GM19035 (cell line): ENCODE data around the gene MNX1.

Experiments used
- ATAC-seq: cut with Tn5 transposase; IDR thresholded peaks from one replicate; pipeline ENCODE4 v1.9.1; 2021; ENCODE audit not compliant: unreplicated experiment

Gene MNX1

DNA sequence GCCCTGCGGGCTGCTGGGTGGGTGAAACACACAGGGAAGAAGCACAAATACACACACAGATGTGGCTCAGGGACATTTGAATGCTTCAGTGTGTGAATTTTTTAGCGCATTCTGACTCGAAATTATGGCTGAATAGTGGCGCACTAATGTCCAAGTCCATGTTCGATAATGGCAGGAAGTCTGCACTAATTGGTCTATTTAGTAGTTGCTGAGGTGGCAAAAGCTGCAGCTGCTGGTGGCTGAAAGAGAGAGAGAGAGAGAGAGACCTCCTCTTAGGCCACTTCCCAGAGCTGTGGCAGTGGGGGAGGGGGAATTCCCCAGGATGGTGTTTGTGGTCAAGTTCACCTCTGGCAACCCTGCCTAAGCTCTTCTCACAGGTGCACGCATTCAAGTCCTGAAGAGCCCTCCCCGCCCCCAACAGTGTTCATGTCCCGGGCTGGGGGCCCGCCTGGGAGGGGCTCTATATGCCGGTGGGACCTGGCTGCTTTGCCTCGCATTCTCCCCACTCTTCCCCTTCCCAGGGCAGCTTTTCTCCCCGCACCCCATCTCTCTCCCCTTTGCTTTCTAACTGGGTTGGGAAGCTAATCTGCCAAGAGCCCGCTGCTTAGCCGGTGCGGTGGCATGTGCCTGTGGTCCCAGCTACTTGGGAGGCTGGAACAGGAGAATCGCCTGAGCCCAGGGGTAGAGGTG is 6.0 kb upstream of the MNX1 start:
- ATAC-seq: peak; percentile 72

DNA sequence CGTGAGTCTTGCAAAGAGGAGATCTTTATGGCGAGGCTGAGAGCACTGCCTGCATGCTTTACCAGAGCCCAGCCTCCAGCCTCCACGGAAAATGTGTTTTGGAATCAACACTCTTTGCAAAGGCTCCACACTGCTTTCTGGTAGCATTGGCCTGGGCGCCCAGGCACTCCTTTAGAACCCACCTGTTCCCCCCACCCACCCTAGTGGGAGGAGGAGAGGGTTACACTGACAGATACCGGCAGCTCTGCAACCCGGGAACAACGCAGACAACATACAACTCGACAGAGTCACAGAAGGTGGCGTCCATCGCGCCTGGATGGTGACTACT is 5.5 kb upstream of the MNX1 start:
- ATAC-seq: peak; percentile 8

DNA sequence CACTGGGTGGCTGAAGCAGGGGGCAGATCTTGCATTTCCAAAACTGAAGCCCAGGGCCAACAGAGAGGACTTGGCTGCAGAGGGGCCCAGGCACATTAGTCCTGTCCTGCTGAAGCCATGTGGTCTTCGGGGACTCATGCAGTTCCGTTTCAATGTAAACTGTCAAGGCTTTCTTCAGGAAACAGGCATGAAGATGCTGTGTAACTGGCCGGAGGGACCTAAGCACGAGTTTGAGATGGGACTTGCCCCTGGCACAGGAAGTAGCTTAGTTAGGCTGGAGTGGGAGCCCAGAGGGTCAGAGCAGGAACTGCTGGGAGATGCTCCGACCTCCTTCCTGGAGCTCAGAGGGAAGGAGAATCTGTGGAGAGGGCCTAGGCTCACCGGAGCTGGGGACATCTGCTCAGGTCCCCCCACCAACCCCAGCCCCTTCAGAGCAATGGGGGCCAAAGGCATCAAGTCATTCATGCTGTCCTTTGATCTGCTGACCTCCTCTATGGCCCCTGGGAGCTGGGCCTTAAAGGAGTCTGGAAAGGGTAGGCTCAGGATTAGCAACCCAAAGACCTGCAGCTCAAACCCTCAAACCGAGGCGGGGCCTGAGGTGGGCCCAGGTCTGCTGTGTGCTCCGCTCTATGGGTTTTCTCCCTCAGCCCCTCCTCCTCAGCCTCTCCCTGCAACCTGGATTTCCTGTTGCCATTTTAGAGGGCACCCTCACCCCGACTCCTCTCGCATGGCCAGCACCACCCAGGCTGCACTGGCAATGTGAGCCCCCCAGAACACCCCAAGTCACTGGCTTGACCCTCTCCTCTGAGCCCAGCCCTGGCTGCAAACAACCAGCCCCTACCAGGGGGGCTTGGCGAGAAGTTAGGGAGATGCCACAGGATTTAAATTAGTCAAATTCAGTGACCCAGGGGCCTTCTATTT is 4.4 kb upstream of the MNX1 start:
- no peak for ATAC-seq

DNA sequence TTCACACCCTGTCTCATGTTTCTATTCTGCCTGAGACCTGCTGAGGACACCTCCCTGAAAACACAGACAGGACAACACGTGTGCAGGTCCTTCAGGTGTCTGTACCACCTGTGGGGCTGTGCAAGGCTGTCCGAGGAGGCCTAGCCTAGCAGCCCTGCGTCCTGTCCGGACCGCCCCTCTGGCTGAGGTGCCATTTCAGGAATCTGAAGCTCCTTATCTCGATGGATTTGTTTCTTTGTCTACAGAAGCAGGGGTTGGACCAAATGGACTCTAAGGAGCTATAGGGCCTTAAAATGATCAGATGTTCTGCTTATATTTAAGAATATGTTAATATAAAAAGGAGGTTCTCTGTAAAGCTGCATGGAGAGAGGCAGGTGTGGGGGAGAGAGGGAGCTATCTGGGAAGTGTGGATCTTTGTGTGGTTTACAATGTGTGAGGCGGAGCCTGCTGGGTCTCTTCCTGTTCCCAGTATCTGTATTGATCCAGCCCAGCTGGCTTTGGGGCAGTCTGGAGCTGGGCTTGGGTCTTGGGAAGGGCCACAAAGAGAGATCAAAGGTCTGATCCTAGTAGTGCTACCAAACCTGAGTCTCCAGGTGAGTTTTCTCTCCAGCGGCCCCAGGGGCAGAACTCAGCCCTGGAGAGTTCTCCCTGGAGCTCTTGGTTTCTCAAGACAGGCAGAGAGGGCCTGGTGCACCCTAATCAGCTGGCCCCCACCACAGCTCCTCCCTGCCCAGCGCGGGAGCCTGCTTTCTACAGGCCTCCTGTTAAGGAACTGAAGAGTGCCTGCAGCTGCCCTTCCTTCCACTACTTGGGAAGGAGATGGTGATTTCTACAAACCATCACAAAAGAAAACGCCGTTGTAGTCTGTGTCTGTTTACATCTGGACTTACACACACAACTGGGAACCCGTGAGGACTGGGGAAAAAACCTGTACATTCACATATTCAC is 3.4 kb upstream of the MNX1 start:
- no peak for ATAC-seq

DNA sequence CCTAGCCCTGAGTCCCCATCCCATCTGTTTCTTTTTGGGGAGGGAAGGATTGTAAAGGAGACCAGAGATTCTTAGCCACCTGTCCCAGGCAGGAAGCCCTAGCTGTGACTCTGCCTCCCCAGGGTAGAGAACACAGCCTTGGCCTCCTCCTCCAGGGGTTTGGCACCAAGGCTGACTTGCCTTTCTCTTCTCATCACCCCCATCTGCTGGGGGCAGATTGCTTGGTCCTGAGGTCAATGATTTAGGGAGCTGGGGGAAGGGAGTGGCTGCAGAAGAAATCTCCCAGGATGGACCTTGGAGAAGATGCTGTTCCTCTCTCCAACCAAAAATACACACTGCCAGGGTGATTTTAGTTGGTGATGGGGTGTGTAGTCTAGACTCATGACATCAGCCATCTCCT is 2.6 kb upstream of the MNX1 start:
- ATAC-seq: no peak

DNA sequence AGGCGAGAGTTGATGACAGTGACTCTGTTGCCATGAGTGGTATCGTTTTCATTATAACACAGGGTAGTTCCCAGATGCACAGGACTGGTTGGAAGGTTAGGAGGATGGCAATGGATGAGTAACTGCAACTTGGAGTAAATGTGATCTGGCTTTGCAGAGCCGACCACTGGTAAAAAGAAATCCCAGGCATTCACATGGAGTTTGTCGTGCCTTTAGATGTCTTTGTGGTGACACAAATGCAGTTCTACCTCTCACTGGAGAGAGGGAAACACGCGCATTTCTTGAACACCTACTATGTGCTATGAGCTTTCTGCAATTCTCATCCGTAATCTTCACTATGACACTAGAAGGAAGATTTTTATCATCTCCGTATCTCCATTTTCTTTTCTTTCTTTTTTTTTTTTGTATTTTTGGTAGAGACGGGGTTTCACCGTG is 1.7 kb upstream of the MNX1 start:
- no peak for ATAC-seq

DNA sequence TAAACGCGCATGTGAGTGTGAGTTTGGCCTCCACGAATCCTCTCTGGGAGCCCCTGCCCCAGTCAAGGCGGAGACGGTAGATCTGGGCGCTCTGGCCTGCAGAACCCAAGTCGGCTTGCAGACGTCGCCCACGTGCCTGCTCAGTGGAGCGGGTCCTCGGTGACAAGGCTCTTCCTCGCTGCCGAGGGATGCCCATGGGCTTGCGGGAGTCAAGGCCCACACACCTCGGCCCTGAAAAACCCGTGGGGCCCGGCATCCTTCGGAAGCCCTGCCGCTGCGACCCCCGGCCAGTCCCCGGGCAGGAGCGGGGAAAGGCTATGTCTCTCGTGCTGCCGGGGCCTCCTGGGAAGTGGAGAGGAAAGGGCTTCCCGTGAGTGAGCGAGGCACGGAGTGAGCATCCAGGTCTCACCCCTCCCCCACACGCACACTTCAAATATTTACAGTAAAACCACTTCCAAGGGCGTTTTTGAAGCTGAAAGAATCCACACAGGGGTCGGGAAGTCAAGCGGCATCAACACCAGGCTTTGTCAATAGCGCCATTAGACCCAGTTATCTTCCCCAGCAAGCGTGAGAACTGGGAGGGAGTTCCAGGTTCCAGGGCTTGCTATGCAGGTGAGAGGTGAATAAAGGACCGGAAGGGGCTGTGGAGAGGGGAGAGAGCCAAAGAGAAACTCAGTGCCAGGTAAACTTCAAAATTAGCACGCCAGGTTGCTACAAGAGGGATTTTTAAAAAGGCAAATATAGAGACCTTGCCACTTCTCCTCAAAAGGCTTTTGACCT is 1.1 kb upstream of the MNX1 start:
- ATAC-seq: no peak

DNA sequence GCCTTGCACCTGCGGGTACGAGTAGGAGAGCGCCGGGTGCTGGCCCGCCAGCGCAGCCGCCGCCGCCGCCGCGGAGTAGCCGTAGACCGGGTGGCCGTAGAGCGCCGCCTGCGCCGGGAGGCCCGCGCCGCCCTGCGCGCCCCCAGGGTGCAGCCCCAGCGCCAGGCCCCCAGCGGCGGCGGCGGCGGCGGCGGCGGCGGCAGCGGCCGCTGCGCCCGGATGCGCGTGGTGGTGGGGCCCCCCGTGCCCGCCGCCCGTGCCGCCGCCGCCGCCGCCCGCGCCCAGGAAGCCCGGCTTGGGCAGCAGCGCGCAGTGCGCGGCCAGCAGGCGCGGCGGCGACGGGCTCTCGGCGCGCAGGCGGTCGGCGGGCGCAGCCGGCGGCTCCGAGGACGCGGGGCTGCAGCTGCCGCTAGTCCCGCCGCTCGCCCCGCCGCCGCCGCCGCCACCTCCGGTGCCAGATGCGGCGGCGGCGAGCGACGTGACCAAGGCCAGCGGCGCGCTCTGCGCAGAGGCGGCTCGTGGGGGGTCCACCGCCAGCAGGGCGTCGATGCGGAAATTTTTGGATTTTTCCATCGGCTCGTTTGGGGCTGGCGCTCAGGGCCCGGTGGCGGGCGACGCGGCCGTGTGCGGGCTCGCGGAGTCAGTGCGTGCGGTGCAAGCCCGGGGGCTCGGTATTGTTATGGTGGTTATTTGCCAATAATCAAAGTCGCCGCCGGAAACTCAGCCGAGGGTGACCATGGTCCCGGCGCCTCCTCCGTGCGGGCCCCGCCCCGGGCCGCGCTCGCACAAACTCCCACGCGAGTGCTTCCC is 480 bp downstream of the MNX1 start:
- ATAC-seq: peak; percentile 44

DNA sequence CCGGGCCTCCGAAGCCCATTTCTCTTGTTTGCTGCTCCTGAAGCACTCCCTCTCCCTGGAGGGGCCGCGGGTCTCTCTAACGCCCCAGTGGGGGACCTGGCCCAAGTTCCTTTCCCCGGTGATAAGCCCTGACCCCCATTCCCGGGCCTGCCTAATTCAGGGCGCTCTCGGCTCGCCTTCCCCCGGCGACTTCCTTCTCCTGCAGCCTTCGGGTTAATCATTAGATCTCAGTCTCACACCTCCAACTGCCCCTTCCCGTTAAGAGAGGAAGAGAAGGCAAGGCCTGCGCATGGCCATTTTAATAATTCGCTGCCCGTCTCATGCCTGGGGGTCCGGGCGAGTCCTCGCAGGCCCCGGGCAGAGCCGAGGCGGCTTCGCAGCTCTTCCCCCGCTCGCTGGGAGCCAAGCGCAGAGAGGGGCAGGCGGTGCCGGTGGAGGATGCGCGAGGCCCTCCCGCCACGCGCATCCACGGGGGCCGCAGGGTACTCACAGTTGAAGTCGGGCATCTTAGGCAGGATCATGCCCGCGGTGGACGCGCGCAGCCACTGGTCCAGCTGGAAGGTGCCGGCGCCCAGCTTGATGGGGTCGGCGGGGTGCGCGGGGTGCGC is 1.2 kb downstream of the MNX1 start:
- peak; percentile 1 for ATAC-seq

DNA sequence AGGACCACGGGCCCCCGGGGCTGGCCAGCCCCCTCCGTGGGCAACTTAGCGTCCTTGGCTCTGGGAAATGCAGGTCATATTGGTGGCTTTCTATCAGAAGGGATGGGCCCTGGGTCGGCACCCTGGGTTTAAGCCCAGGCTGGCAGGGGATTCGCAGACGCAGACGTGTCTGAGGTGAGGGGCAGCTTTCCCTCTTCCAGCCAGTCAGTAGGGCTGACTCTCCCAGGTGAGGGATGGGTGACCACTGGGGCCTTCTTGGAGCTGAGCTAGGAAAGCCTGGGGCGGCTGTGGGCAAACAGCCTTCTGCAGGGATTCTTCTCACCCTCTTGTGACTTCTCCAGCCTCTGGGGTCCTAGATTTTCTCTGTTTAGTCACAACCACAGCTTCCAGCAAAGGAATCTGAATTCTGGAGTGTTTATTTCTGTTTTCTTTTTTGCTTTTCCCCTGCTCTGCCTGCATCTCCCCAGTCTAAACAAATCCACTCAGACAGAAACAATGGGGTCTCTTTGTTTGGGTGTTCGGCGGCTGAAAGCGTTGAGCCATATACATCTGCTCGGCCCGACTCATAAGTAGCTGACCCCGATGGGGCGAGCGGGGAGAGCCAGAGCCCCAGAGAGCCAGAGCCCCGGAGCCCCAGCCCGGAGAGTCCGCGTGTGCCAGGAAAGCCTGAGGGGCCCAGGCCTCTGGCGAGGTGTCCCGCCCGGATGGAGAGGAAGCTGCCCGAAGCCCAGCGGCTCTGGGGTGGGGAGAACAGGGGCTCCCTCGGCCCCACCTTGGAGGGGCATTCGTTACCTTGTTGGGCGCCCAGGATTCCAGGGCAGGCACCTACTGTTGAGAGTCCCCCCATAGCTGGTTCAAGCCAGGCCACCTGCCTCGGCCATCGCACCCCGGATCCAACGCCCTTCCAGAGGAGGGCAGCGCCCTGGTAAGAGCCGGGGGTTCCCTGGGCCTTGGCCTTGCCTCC is 2.0 kb downstream of the MNX1 start:
- no peak for ATAC-seq

DNA sequence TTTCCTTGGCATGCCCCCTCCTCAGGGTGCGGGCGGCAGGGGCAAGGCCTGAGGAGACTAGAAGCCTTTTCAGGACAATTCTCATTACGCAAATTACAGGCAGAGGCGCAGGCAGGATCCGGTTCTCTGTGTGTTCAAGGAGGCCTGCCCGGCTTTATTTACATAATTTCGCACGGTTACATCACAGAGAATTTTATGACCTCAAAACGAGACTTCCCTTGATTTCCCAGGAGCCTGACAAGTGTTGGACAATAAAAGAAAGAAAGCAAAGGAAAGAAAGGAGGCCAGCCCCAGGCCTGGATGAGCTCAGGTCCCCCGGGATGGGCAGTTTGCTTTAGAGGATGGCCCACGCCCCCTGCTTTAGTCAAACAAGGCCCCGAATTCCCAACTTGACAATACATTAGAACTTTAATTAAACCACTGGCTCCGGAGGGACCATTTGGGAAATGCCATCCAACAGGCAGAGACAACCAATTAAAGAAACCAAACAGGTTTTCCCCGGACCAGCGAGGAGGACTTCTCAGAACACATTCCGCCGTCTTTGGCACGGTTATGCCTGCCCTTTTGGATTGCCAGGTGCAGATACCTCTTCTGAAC is 2.9 kb downstream of the MNX1 start:
- no peak for ATAC-seq

DNA sequence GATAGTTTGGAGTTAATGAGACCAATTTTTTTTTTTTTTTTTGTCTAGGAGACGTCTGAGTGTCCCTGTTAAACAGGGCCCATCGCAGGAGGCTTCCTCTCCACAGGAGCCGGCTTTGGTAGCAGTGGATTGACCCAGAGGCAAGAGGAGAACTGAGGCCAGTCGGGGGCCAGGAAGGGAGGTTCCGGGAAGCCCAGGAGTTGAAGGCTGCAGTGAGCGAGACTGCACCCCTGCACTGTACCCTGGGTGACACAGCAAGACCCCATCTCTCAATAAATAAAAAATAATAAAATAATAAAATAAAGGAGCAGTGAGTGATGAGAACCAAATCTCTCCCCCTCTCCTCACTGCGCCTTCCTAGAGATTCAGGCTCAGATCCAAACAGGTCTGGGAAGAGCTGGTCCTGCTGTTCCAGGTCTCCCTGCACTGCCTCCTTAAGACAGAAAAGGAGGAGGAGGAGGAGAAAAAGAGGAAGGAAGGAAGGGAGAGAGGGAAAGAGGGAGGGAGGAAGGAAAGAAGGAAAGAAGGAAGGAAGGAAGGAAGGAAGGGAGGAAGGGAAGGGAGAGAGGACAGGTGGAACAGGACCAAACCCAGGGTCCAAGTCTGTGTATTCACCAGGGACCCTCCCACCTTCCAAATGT is 3.5 kb downstream of the MNX1 start:
- ATAC-seq: no peak

DNA sequence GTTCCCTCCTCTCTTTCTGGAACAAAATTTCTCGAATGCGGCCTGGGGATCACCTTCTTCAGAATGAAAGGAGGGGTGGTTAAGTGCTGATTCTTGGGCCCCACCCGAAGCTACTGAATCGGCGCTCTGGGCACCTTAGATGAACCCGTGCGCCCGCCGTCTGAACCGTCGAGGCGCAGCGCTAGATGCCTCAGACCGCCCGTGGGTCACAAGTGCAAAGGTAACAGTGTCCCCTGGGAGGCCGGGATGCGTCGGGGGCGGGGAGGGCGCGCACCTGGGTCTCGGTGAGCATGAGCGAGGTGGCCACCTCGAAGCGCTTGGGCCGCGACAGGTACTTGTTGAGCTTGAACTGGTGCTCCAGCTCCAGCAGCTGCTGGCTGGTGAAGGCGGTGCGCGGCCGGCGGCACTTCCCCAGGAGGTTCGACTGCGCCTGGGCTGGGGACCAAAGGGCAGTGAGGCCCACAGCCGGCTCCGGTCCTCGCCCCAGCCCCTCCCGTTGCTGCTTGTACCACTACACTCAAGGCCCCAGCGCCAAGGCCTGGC is 4.2 kb downstream of the MNX1 start:
- ATAC-seq: no peak

DNA sequence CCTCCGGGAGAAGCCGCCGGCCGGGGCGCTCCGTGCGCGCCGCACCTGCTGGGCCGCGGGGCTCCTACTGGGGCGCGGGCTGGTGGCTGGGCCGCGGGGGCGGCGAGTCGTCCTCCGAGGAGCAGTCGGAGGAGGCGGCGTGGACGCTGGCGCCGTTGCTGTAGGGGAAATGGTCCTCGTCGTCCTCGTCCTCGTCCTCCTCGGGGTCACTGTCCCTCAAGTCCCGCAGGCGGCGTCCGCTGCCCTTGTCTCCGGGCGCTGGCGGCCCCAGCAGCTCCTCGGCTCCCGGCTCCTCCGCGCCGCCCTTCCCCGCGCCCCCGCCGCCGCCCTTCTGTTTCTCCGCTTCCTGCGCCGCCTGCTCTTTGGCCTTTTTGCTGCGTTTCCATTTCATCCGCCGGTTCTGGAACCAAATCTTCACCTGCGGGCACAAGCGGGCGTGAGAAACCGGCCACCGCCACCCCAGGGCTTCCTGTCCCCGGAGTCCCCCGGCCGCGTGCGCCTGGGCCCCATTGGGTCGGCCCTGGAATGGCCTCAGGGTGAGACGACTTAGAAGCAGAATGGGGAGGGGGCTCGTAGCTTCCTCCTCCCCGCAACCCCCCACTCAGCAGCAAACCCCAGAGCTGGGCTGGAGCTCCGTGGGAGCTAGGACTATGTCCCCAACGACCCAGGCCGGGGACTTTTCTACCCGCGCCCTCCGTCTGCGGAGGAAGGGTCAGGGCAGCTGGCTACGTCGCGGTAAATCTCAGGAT is 4.8 kb downstream of the MNX1 start:
- ATAC-seq: no peak

DNA sequence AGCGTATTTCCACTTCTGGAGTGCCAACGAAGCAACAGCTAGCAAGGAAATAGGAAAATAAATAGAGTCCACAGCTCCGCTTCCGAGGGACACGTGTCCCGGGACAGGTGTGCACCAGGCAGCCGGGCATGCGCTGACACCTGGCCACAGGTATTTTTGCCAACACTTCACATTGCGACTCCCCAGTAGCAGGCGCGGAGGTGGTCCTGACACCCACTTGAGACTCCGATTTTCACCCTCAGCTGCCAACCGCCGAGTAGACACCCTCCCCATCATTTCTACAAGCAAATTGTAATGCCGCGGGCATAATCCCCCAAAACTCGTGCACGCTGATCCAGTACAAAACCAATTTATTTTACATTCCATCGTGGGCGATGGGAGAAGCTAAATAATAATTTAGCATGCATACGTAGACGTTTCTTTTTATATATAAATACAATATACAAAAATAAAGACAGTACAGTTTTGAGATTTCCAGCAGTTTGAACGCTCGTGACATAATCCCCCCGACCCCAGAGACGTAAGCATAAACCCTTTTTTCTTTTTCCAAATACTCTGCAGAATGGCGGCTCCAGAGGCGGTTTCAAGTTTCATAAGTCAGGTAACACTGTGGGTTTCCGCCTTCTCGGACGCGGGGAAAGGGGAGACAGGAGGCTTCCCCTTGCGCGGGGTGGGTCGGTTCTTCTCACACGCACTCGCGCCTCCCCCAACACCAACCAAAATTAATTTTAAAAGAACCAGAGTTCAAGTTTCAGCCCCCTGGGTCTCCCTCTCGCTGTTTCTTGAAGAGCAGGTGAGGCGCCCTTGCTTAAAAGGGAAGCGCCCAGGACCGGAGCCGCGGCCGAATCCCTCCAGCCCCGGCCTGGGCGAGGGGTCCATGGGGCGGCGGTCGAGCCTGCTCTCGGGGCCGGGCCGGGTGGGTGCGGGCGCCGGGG is 5.7 kb downstream of the MNX1 start:
- ATAC-seq: no peak
